Lower lobe of right lung (tissue), 2 donors: ENCODE data around the gene COLQ. TPM values are rescaled to one million over a fixed set of nuclear protein-coding genes. Genes with fewer than 3 reads are reported as not detected.

ENCODE experiments used
- ATAC-seq, 2 donors: fragments of 200-7000 bp; cut with Tn5 transposase; one replicate each; pipeline ENCODE4 v1.9.1; 2020 to 2022; ENCODE audit warnings: mild to moderate bottlenecking in 2 of 2, moderate library complexity in 2 of 2
- DNase-seq: peaks from one replicate; pipeline ENCODE4 v3.0.0-alpha.2; 2020
- H3K27ac ChIP-seq: fragments of 200-600 bp; one replicate; pipeline ENCODE4 v1.8.0; 2022
- H3K27me3 ChIP-seq: fragments of 200-600 bp; one replicate; pipeline ENCODE4 v1.8.0; 2022; ENCODE audit warnings: low read depth
- H3K36me3 ChIP-seq: fragments of 200-600 bp; one replicate; pipeline ENCODE4 v1.8.0; 2022; ENCODE audit warnings: mild to moderate bottlenecking
- H3K4me1 ChIP-seq: fragments of 200-600 bp; one replicate; pipeline ENCODE4 v1.8.0; 2022
- H3K4me3 ChIP-seq: fragments of 200-600 bp; one replicate; pipeline ENCODE4 v1.8.0; 2022; ENCODE audit warnings: mild to moderate bottlenecking
- H3K9me3 ChIP-seq: fragments of 200-600 bp; one replicate; pipeline ENCODE4 v1.8.0; 2022
- intact Hi-C: fragments of 100-400 bp; cut with DNase I; formaldehyde crosslinking; loops from one replicate; pipeline ENCODE4 v1.11.0; 2022
- long read RNA-seq: library from polyadenylated mRNA; unstranded; transcript quantifications from one replicate; pipeline ENCODE4 v2.0.0, GENCODE V29; 2021
- total RNA-seq: library from RNA; stranded (reverse); fragmentation: NEBNext Ultra II Directional; extraction: Animal tissue kit (Norgen Biotek cat#: 25700); gene quantifications from one replicate; pipeline ENCODE4 v1.2.1, GENCODE V29; 2021
- TF ChIP-seq, protein P1 (sequence below): fragments of 200-600 bp; IDR thresholded peaks from one replicate; pipeline ENCODE4 v1.8.0; 2022; ENCODE audit warnings: antibody characterized with exemption, mild to moderate bottlenecking
- donor health status: DM: no; HTN: yes; CAD: no; lungs with severe emphysema.

COLQ gene
- total RNA-seq: 2.0 TPM
- long read RNA-seq: 0 reads

DNA sequence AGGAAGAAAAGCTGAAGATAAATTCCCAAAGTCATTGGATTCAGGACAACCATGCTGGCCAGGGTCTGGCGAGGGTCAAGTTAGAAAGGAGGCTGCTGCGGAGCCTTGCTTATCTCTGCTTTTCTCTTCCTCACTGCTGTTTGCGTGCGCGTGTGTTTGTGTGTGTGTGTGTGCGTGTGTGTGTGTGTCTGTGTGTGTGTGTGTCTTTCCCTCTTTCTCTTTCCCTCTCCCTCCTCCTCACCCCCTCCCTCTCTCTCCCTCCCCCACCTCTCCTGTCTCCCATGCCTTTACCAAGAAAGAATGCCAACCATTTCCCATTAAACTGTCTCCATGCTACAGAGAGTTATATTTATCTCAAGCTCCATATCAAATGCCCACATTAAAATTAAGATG, at the start of gene COLQ:
COLQ (minus strand) TSS at position 134 of the 393 bp plus-strand sequence; CDS start at position 53, 81 bp downstream.
- intact Hi-C loops: no loop called here
- Histone ChIP-seq H3K4me1 (no peaks in the 10 kb centered on the region), H3K27me3 (no peaks in the 10 kb centered on the region), H3K9me3 (no peaks in the 10 kb centered on the region), H3K36me3 (no peaks in the 10 kb centered on the region), H3K4me3 (no peak within 1 kb of the TSS), H3K27ac (no peak within 1 kb of the TSS)
- DNase-seq: no peak
- no peak for ATAC-seq
- TF ChIP-seq, protein P1, sequence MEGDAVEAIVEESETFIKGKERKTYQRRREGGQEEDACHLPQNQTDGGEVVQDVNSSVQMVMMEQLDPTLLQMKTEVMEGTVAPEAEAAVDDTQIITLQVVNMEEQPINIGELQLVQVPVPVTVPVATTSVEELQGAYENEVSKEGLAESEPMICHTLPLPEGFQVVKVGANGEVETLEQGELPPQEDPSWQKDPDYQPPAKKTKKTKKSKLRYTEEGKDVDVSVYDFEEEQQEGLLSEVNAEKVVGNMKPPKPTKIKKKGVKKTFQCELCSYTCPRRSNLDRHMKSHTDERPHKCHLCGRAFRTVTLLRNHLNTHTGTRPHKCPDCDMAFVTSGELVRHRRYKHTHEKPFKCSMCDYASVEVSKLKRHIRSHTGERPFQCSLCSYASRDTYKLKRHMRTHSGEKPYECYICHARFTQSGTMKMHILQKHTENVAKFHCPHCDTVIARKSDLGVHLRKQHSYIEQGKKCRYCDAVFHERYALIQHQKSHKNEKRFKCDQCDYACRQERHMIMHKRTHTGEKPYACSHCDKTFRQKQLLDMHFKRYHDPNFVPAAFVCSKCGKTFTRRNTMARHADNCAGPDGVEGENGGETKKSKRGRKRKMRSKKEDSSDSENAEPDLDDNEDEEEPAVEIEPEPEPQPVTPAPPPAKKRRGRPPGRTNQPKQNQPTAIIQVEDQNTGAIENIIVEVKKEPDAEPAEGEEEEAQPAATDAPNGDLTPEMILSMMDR: no peak

DNA sequence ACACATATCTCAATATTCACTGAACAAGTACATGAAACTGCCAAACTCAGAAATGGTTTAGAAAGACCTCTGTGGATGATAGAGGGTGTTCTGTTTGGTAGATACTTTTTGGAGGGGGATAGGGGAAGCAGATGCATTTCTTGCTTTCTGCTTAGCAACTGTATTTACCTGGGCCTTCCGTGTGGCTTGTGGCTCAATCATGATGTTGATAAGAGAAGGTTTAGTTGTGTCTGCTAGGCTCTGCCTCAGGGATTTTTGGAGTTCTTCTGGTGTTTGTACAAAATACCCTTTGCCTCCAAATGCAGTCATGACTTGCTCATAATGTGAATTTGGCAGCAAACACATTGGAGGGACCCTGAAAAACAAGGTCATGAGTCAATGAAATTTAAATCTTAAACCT, 41.7 kb upstream of the COLQ start:
- Histone ChIP-seq H3K4me3 (no peak overlapping the region), H3K36me3 (peaks cover 87% of the 10 kb centered on the region), H3K9me3 (no peaks in the 10 kb centered on the region), H3K27me3 (no peaks in the 10 kb centered on the region), H3K4me1 (no peaks in the 10 kb centered on the region), H3K27ac (no peak overlapping the region)
- intact Hi-C loops: no loop called here
- DNase-seq: no peak
- TF ChIP-seq, protein P1: no peak
- no peak for ATAC-seq

DNA sequence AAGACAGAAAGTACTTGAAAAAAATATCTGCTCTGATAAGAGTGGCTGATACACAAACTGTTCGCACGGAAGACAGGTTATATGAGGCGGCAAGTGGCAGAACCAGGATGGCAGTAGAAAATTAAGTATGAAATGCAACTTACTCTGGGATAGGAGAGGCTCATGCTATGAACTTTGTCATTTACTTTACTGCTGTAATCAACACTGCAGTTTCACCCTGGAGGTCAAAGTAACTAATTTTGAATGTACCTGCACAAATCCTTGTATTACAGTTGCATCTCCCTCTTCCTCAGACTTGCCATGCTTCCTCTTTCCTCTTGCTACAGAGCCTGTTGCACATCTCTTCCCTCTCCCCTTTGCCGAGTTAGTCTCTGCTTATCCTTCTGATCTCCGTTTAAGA, 41.1 kb upstream of the COLQ start:
- no peak overlapping the region for H3K27ac ChIP-seq
- H3K4me3 ChIP-seq: no peak overlapping the region
- H3K9me3 ChIP-seq: no peaks in the 10 kb centered on the region
- no peaks in the 10 kb centered on the region for H3K4me1 ChIP-seq
- no peak for DNase-seq
- TF ChIP-seq, protein P1: no peak
- intact Hi-C loops: no loop called here
- H3K36me3 ChIP-seq: peaks cover 81% of the 10 kb centered on the region
- H3K27me3 ChIP-seq: no peaks in the 10 kb centered on the region
- no peak for ATAC-seq

DNA sequence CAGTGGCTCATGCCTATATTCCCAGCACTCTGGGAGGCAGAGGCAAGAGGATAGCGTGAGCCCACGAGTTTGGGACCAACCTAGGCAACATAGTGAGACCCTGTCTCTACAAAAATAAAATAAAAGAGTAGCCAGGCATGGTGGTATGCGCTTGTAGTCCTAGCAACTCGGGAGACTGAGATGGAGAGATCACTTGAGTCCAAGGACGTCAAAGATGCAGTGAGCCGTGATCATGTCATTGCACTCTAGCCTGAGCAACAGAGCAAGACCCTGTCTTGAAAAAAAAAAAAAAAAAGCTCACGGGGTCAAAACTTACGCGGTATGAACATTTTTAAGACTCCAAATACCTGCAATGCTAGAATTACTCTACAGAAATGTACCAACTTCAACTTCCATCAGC, 37.1 kb upstream of the COLQ start:
- Histone ChIP-seq H3K4me1 (peaks cover 10% of the 10 kb centered on the region), H3K9me3 (no peaks in the 10 kb centered on the region), H3K4me3 (no peak overlapping the region), H3K27ac (no peak overlapping the region), H3K36me3 (peaks cover 41% of the 10 kb centered on the region), H3K27me3 (no peaks in the 10 kb centered on the region)
- DNase-seq (no peak), ATAC-seq (no peak)
- TF ChIP-seq, protein P1: no peak
- intact Hi-C loops: no loop called here

DNA sequence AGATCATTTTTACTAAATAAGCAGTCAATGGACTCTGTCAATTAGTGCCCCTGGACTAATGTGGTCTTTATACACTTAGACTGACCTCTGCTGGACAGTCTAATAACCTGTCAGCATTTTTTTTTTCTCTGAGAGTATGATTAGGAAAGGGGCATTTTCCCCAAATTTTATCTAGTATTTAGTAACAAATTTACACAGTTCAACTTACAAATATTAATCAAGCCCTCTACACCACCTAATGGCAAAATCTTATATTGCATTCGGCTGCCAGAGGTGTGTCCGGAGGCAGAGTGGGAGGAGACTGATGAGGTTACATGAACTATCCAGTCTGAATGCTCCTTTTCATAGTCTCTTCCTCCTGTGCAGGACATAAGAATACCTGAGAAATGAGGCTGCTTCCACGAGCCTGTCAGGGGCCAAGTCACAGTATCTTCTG, 36.0 kb upstream of the COLQ start:
- peaks cover 30% of the 10 kb centered on the region for H3K36me3 ChIP-seq
- no peaks in the 10 kb centered on the region for H3K27me3 ChIP-seq
- H3K4me1 ChIP-seq: peaks cover 10% of the 10 kb centered on the region
- intact Hi-C loops: no loop called here
- TF ChIP-seq, protein P1: peak; percentile 72
- H3K27ac ChIP-seq: peak overlapping the region; percentile 51
- ATAC-seq: peak; percentile 83 to 85
- H3K9me3 ChIP-seq: no peaks in the 10 kb centered on the region
- DNase-seq: no peak
- H3K4me3 ChIP-seq: no peak overlapping the region

DNA sequence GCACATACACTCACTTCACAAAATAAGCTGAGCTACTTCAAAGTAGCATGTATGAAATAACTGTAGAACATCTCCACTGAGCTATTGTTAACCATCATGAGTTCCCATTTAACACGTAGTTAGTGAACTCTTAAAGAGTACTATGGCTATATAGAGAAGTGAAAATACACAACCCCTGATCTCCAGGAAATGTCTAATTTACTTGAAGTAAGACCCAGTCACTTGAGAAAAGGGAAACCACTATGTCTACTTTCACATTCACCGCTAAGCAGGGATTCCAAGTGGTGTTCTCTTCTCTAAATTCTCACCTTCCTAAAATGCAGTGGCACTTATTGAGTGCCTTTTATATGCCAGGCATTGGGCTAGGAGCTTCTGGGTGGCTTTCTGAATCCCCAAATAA, 35.0 kb upstream of the COLQ start:
- H3K4me3 ChIP-seq: no peak overlapping the region
- peaks cover 20% of the 10 kb centered on the region for H3K36me3 ChIP-seq
- no peaks in the 10 kb centered on the region for H3K27me3 ChIP-seq
- peaks cover 10% of the 10 kb centered on the region for H3K4me1 ChIP-seq
- no peaks in the 10 kb centered on the region for H3K9me3 ChIP-seq
- intact Hi-C loops: no loop called here
- TF ChIP-seq, protein P1: no peak
- peak overlapping the region; percentile 51 for H3K27ac ChIP-seq
- DNase-seq (no peak), ATAC-seq (peak; percentile 78)
